Parathyroid adenoma (tissue), 2 donors: Measurements from ENCODE around the gene FAM200A.

ENCODE experiments used
- H2AFZ ChIP-seq: fragments of 300-600 bp; sonication (generic); one replicate; pipeline ENCODE4 v1.7.0; 2017; ENCODE audit warnings: antibody characterized with exemption, mild to moderate bottlenecking
- H3K27ac ChIP-seq: fragments of 300-600 bp; sonication (generic); one replicate; pipeline ENCODE4 v1.7.0; 2017
- H3K27me3 ChIP-seq: fragments of 300-600 bp; sonication (generic); one replicate; pipeline ENCODE4 v1.7.0; 2017; ENCODE audit warnings: low read length; ENCODE audit not compliant: control insufficient read depth, insufficient read depth
- H3K36me3 ChIP-seq: fragments of 300-600 bp; sonication (generic); one replicate; pipeline ENCODE4 v1.7.0; 2017; ENCODE audit warnings: low read length; ENCODE audit not compliant: control insufficient read depth, insufficient read depth
- H3K4me1 ChIP-seq: fragments of 300-600 bp; sonication (generic); one replicate; pipeline ENCODE4 v1.7.0; 2017; ENCODE audit warnings: control low read depth
- H3K4me2 ChIP-seq: fragments of 300-600 bp; sonication (generic); one replicate; pipeline ENCODE4 v1.7.0; 2017; ENCODE audit warnings: low read length
- H3K4me3 ChIP-seq: fragments of 300-600 bp; sonication (generic); one replicate; pipeline ENCODE4 v1.7.0; 2017; ENCODE audit warnings: low read depth, low read length
- H3K79me2 ChIP-seq: fragments of 300-600 bp; sonication (generic); one replicate; pipeline ENCODE4 v1.7.0; 2017; ENCODE audit warnings: control low read depth
- H3K9ac ChIP-seq: fragments of 300-600 bp; sonication (generic); one replicate; pipeline ENCODE4 v1.7.0; 2017; ENCODE audit warnings: mild to moderate bottlenecking
- H3K9me3 ChIP-seq: fragments of 300-600 bp; sonication (generic); one replicate; pipeline ENCODE4 v1.7.0; 2017; ENCODE audit warnings: low read length; ENCODE audit not compliant: control insufficient read depth
- TF ChIP-seq, protein P1 (sequence below): fragments of 300-600 bp; sonication (generic); IDR thresholded peaks from one replicate; pipeline ENCODE4 v1.7.0; 2017; ENCODE audit warnings: antibody characterized with exemption, mild to moderate bottlenecking
- donor health status: primary hyperparathyroidism.

The FAM200A gene

DNA sequence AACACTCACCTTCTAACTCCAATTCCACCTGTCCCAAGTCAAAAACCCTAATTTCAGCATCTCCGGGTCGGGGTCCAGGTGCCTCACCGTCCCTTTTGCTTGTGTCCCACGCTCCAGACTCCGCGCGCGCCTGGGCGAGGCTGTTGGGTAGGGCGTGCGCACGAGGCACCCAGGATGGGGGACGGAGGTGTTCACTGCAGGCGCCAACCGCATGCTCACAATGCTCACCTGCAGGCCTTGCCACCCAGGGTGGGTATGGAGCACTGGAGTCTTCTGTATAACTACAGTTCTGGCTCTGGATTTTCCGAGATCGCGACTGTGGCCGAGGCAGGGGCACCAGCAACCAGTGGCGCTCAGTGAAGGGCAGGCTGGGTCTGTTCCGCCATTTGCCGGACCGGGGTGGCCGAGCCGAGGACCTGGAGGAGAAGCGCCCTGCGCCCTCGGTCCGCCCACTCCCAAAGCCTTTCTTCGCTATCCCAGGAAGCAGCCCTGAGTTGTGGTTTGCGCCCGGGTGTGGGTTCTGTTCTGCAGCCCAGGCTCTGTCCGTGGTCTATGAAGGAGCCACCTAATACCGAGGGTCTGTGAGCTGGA is 8.7 kb downstream of the FAM200A start:
- Histone ChIP-seq H3K9me3 (no peaks in the 10 kb centered on the region), H3K79me2 (no peaks in the 10 kb centered on the region), H3K4me2 (no peak overlapping the region), H3K9ac (no peak overlapping the region), H3K4me3 (no peak overlapping the region), H3K4me1 (no peaks in the 10 kb centered on the region), H3K27me3 (no peaks in the 10 kb centered on the region), H3K36me3 (peaks cover 8% of the 10 kb centered on the region), H3K27ac (no peak overlapping the region), H2AFZ (no peak overlapping the region)
- TF ChIP-seq, protein P1, sequence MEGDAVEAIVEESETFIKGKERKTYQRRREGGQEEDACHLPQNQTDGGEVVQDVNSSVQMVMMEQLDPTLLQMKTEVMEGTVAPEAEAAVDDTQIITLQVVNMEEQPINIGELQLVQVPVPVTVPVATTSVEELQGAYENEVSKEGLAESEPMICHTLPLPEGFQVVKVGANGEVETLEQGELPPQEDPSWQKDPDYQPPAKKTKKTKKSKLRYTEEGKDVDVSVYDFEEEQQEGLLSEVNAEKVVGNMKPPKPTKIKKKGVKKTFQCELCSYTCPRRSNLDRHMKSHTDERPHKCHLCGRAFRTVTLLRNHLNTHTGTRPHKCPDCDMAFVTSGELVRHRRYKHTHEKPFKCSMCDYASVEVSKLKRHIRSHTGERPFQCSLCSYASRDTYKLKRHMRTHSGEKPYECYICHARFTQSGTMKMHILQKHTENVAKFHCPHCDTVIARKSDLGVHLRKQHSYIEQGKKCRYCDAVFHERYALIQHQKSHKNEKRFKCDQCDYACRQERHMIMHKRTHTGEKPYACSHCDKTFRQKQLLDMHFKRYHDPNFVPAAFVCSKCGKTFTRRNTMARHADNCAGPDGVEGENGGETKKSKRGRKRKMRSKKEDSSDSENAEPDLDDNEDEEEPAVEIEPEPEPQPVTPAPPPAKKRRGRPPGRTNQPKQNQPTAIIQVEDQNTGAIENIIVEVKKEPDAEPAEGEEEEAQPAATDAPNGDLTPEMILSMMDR = no peak

DNA sequence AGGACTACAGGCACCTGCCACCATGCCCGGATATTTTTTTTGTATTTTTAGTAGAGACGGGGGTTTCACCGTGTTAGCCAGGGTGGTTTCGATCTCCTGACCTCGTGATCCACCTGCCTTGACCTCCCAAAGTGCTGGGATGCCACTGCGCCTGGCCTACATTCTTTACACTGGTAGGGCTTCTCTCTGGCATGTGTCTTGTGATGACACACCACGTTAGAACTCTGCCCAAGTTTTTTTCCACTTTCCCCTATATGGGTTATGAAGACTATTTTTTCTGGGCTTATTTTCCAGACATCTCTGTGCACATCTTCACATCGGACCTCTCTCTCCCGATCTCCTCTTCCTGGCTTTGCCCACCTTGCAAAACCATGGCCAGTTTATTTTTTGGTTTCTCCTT is 10.7 kb downstream of the FAM200A start:
- Histone ChIP-seq H3K9me3 (no peaks in the 10 kb centered on the region), H3K27ac (no peak overlapping the region), H3K4me3 (no peak overlapping the region), H3K36me3 (no peaks in the 10 kb centered on the region), H3K4me2 (no peak overlapping the region), H3K79me2 (no peaks in the 10 kb centered on the region), H3K9ac (no peak overlapping the region), H3K4me1 (no peaks in the 10 kb centered on the region), H3K27me3 (no peaks in the 10 kb centered on the region), H2AFZ (no peak overlapping the region)
- TF ChIP-seq, protein P1 = no peak

DNA sequence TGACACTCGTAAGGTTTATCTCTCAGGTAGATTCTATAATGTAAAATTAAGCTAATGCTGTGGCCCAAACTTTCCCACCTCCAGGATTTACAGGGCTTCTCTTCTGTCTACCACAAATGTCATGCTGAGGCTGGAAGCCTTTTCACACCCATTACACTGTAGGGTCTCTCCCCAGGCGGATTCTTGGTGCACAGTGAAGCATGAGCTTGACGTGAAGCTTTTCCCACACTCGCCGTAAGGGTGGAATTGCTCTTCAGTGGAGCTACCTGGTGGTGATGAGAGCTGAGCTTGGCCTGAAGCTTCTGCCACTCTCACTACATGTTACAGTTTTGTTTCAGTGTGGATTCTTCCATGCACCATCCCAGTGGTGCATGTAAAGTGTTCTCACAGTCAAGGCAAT is 11.4 kb downstream of the FAM200A start:
- Histone ChIP-seq H3K9ac (no peak overlapping the region), H3K9me3 (no peaks in the 10 kb centered on the region), H3K4me2 (no peak overlapping the region), H3K4me1 (no peaks in the 10 kb centered on the region), H3K4me3 (no peak overlapping the region), H3K79me2 (no peaks in the 10 kb centered on the region), H3K36me3 (no peaks in the 10 kb centered on the region), H3K27ac (no peak overlapping the region), H3K27me3 (no peaks in the 10 kb centered on the region), H2AFZ (no peak overlapping the region)
- TF ChIP-seq, protein P1 = no peak

DNA sequence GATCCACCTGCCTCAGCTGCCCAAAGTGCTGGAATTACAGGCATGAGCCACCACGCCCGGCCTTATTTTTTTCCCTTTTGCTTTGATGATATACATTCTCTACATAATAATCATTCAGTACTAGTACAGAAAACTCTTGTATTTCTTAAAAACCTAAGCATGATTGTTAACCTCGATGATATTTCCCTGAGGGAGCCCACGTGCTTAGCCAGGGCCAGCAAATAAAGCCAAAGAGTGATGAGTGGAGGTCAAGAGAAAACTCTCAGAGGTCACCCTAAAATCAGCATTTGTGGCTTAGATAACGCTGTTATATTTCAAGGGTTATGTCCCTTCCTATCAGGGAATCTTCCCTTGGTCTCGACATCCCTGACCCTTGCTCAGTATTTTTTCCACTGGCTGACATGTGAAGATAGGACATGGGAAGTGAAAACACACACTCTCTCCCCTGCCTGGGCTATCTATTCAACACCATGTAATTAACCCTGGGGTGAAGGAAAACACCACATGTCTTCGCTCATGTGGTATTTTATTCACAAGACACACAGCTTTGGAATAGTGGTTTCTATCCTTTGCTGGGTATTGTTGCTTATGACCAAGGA is 12.6 kb downstream of the FAM200A start:
- TF ChIP-seq, protein P1 = no peak
- no peak overlapping the region for H3K4me2 ChIP-seq
- H3K9me3 ChIP-seq = no peaks in the 10 kb centered on the region

DNA sequence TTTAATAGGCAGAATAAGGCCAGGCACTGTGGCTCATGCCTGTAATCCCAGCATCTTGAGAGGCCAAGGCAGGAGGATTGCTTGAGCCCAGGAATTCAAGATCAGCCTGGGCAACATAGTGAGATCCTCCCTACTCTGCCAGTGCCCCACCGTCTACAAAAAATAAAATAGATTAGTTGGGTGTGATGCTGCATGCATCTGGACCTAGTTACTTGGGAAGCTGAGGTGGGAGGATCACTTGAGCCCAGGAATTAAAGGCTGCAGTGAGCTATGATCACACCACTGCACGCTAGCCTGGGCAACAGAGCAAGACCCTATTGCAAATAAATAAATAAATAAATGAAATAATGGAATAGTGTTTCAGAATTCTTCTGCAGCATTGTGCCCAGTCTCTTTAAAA is 16.2 kb downstream of the FAM200A start:
- no peak overlapping the region for H3K4me2 ChIP-seq
- H3K27ac ChIP-seq = no peak overlapping the region
- H3K9me3 ChIP-seq = peaks cover 7% of the 10 kb centered on the region
- H3K4me1 ChIP-seq = no peaks in the 10 kb centered on the region
- TF ChIP-seq, protein P1 = no peak
- H3K79me2 ChIP-seq = peaks cover 13% of the 10 kb centered on the region
- no peak overlapping the region for H2AFZ ChIP-seq
- no peak overlapping the region for H3K4me3 ChIP-seq
- H3K27me3 ChIP-seq = no peaks in the 10 kb centered on the region
- peaks cover 13% of the 10 kb centered on the region for H3K36me3 ChIP-seq
- H3K9ac ChIP-seq = no peak overlapping the region

More for the DNA sequence above, 12.6 kb downstream of the FAM200A start:
- no peaks in the 10 kb centered on the region for H3K36me3 ChIP-seq
- no peaks in the 10 kb centered on the region for H3K79me2 ChIP-seq
- H2AFZ ChIP-seq = no peak overlapping the region
- no peak overlapping the region for H3K4me3 ChIP-seq
- no peak overlapping the region for H3K9ac ChIP-seq
- no peaks in the 10 kb centered on the region for H3K27me3 ChIP-seq
- H3K4me1 ChIP-seq = no peaks in the 10 kb centered on the region
- no peak overlapping the region for H3K27ac ChIP-seq
